GM19351 (cell line): ENCODE measurements around the gene ZNF454.

ENCODE experiments used
- ATAC-seq: cut with Tn5 transposase; IDR thresholded peaks from one replicate; pipeline ENCODE4 v1.9.1; 2021; ENCODE audit warnings: mild to moderate bottlenecking, moderate library complexity; ENCODE audit not compliant: unreplicated experiment

The ZNF454 gene

GRCh38 chr5:178992291-178992895 lies 51.4 kb downstream of the ZNF454 start:
- ATAC-seq: no peak

DNA sequence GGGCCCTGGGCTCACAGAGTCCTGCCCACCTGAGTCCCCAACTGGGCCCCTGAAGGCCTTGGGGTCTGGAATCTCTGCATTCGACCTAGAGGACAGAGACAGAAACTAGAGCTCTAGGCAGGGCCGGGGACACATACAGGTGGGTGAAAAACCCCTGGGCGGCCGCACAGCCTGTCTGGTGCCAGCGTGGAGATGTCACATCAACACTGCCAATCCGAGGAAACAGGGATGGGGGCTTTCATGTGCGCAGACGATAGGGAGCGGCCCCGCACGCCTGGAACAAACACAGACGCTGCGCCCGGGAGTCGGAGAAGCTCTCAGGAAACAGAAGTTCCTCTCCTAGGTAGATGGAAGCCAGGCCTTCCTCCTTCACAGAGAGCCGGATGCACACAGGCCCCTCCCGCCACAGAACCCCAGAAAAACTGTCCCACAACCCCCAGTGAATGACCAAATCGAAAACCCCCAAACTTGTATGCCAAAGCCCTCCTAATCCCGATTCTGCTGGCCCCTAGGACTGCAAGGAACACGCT lies 52.3 kb downstream of the ZNF454 start:
- no peak for ATAC-seq

GRCh38 chr5:178993955-178994579 lies 53.1 kb downstream of the ZNF454 start:
- ATAC-seq: no peak

- no peak for ATAC-seq
Measured at GRCh38 chr5:178994580-178995340, 53.8 kb downstream of the ZNF454 start, which contains the start of gene GRM6. GRM6 (minus strand) TSS chr5:178995320; CDS start chr5:178994944, 376 bp downstream.

GRCh38 chr5:178995341-178995690 lies 54.3 kb downstream of the ZNF454 start:
- ATAC-seq: no peak

DNA sequence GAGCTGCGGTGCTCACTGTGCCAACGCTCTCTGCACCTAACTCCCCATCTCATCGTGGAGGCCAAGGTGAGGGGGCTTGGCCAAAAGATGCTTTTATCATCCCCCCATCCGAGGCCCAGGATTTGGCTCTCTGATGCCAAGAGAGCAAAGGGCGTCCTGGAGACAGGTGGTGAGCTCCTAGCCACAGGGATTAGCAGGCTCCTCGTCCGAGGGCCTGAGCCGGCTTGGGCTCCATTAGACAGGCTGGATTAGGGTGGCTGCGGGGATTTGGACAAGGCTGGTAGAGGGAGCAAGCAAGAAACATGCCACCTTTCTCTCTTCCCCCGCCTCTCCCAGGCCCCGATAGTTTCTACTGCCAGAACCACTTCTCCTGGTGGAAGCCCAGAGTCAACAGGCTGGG lies 55.2 kb downstream of the ZNF454 start:
- ATAC-seq: no peak

- ATAC-seq: no peak
Measured at GRCh38 chr5:178997191-178997590, 56.2 kb downstream of the ZNF454 start.

GRCh38 chr5:178998441-178998840 lies 57.4 kb downstream of the ZNF454 start:
- ATAC-seq: no peak

DNA sequence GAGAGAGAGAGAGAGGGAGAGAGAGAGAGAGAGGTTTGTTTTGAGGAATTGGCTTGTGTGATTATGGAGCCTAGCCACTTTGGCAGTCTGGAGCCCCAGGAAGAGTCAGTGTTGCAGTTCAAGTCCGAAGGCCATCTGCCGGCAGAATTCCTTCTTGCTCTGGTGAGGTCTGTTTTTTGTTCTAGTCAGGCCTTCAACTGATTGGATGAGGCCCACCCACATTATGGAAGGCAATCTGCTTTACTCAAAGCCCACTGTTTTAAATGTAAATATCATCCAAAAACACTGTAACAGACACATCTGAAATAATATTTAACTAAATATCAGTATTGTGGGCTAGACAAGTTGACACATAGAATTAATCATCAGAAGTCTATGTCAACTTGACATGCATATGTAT lies 65.6 kb downstream of the ZNF454 start:
- ATAC-seq: no peak

- ATAC-seq: no peak
Measured at GRCh38 chr5:179008667-179009066, 67.7 kb downstream of the ZNF454 start.
